ENCODE results near the gene AP2S1.
"Not testable (repeated sequence)": the region's sequence is repeated elsewhere in the genome, so short reads cannot be mapped to it uniquely, and the experiment has no call there.

The AP2S1 gene

DNA sequence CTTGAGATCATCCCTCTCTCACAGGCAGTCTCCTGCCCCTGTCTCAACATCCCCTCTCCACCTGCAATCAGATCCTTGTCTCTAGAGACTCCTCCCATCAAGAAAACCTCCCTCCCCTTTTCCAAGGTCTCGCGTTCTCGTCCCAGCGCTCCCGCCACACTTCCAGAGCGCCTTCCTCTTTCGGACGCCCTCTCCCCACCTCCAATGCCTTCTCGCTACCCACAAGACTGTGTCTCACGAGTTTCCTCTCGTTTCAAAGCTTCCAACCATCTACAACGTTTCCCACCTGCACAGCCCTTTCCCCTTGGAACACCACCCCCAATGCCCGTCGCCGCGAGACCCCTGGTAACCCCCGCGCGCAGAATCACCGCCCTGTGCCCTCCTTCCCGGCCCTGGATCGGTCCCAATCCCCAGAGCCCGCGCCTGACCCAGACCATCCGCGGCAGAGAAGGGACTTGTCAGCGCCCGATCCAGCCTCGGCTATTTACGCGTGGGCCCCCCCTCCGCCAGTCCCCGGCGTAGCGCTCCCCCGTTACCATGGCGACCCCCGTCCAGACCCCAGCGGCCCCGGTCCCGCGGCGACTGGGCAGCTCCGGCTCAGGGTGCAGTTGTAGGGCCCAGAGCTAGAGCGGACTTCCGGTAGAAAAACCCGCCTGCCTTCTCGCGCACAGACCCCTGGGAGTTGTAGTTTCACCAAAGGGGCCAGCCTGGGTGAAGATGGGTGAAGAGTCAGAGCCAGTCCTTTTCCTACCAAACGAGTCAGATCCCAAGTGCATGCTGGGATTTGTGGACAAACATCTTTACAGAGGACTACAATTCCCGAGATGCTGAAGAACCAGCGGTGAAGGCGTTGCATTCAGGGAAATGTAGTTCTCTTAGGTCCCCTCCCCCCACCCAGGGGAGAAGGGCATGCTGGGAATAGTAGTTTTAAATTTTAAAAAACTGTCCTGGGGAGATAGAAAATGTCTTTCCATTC, at the start of gene AP2S1:
TSS of gene AP2S1 (minus strand) at position 619 of the 976 bp plus-strand sequence. CDS start at position 539, 80 bp downstream.
- DNase-seq (ENCODE audit: low read depth), result peak; percentile 63

DNA sequence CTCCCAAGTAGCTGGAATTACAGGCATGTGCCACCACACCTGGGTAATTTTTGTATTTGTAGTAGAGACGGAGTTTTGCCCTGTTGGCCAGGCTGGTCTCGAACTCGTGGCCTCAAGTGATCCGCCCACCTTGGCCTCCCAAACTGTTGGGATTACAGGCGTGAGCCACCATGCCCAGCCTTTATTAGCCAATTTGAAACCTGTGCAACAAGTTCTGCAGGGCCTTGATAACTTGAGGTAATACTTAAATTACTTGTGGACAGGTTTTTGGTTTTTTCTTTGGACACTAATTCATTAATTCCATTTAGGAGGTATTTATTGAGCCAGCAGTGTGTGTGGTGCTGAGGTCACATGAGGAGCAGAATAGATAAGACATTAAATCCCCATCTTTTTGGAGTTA, 49.7 kb upstream of the AP2S1 start:
- DNase-seq (ENCODE audit: low read depth), result no peak

DNA sequence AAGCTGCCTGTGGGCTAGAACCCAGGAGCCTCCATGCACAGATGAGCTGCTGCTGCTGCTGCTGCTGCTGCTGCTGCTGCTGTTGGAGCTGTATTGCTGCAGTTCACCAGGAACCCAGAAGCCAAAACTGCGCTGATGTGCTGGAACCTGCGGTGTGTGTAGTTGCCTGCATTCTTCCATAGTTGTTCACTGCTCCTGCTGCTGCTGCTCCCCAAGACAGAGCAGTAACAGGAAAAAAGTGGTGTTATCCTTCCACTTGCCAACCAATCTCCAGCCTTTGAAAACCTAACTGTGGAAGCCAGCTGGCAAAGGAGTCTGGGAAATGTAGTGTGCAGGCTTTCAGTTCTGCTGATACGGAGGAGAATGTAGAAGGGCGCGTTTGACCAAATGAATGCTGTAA, 48.1 kb upstream of the AP2S1 start:
- no peak for DNase-seq (ENCODE audit: low read depth)

DNA sequence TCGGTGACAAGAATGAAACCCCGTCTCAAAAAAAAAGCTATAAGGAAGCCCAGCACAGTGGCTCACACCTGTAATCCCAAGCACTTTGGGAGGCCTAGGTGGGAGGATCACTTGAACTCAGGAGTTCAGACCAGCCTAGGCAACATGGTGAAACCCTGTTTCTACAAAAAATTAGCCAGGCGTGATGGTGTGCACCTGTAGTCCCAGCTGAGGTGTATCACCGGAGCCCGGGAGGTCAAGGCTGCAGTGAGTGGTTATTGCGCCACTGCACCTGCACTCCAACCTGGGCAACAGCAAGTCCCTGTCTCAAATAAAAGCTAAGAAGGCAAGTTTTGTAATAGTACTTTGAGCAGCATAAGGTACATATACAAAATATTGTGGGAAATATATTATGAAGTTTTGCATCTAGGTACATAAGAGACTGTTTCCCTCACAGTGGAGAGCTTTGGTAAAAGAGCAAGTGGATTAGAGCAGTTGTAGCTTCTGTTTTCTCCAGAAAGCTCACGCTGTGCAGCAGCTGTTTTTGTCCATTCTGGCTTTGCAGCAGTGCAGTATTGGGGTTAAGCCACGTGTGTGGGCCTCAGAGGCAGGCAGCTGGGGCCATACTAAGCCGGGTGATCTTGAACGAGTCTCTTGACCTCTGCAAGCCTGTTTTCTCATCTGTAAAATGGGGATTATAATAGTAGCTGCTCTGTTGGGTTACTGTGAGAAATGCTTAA, 45.6 kb upstream of the AP2S1 start:
- no peak for DNase-seq (ENCODE audit: low read depth)

DNA sequence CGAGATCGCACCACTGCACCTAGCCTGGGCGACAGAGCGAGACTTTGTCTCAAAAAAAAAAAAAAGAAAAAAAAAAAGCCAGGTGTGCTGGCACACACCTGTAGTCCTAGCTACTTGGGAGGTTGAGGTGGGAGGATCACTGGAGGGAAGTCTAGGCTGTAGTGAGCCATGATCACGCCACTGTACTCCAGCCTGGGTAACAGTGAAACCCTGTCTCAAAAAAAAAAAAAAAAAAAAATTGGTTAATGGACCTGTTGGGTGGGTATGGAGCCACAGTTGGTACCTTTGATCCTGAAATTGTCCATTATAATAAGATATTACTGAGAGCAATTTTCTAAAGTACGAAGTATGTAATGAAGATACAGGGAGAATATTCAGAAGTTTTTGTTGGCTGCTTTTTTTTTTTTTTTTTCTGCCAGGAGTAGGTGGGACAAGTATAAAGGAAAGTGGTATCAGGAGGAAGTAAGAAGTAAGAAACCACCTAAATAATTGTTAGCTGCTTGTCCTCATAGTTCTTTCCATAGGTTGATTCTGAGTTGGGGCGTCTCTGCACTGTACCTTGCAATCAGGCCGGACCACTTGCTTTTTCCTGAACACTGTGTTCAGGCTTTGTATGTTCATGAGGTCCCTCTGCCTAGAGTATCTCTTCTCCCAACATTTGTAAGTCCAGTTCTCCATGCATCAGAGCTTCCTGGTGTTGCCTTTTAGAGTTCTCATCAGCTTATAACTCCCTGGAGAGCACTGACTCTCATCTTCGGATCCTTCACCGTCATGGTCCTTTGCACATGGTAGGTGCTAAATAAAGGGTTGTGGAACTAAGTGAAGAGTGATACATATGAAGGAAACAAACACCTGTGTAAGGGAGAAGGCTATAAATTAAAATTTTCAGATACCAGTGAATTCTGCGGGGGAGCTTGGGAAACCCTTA, 41.9 kb upstream of the AP2S1 start:
- DNase-seq (ENCODE audit: low read depth), result no peak

DNA sequence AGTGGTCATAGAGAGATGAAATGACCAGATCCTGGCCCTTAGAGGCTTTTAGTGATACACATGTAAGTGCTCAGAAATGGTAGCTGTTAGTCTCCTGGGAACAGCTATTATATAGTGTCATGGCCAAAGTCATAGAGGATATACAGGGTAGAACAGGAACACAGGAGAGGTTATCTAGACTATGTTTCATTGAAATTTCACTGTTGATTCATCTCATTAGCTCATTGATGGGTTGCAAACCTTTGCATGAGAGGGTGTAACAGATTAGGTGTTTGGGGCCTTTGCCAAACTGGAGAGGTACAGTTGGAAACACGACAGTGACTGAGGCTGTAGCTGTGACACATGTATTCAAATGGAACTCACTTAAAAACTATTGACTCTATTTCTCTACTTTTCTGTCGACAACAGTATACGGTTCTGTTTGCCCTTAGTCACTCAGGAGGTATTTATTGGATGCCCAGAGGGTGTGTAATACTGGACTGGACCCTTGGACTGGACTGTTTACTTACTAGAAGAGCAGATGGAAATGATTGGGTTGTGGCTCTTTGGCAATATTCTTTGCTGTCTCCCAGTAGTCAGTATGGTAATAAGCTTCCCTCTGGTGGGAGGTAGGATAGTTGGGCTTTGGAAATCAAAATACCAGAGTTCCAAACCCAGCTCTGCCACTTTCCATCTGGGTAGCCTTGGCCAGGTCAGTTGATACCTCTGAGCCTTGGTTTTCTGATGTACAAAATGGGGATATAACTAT, 40.0 kb upstream of the AP2S1 start:
- DNase-seq (ENCODE audit: low read depth), result no peak

GRCh38 chr19:46887240-46887782, 36.7 kb upstream of the AP2S1 start:
- no peak for DNase-seq (ENCODE audit: low read depth)

GRCh38 chr19:46886546-46887239, 36.0 kb upstream of the AP2S1 start:
- no peak for DNase-seq (ENCODE audit: low read depth)

DNA sequence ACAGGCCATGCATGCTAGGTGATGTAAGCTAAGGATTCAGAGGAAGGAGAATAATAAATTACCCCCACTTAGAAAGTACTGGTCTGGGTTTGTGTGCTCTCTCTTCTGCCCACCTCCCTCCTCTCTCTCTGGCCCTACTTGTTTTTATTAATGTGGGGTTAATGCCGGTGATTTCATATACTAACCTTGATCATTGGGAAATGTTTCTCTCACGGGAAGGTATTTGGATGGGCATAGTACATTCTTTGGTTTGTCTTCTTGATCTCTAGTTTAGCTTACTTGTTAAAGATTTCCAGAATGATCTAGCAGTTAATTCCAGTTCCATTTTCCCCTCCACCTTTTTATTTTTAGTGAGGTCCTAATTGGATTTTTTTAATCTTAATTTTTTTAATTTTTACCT, 34.8 kb upstream of the AP2S1 start:
- DNase-seq (ENCODE audit: low read depth), result no peak

GRCh38 chr19:46882751-46883150, 32.1 kb upstream of the AP2S1 start:
- not testable (repeated sequence) for DNase-seq (ENCODE audit: low read depth)

- DNase-seq (ENCODE audit: low read depth), result no peak
These were observed 31.4 kb upstream of the AP2S1 start for GRCh38 chr19:46882034-46882433.

- no peak for DNase-seq (ENCODE audit: low read depth)
These were observed 30.4 kb upstream of the AP2S1 start for GRCh38 chr19:46881092-46881491.

DNA sequence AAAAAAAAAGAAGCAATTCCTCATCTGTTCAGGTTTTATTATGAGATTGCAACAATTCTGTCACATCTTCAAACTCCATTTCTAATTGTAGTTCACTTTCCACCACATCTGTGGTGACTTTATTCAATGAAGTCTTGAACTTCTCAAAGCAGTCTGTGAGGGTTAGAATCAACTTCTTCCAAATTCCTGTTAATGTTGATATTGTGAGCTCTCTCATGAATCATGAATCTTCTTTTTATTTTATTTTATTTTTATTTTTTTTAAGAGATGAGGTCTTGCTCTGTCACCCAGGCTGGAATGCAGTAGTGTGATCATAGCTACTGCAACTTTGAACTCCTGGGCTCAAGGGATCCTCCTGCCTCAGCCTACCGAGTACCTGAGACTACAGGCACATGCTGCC, 29.8 kb upstream of the AP2S1 start:
- no peak for DNase-seq (ENCODE audit: low read depth)

DNA sequence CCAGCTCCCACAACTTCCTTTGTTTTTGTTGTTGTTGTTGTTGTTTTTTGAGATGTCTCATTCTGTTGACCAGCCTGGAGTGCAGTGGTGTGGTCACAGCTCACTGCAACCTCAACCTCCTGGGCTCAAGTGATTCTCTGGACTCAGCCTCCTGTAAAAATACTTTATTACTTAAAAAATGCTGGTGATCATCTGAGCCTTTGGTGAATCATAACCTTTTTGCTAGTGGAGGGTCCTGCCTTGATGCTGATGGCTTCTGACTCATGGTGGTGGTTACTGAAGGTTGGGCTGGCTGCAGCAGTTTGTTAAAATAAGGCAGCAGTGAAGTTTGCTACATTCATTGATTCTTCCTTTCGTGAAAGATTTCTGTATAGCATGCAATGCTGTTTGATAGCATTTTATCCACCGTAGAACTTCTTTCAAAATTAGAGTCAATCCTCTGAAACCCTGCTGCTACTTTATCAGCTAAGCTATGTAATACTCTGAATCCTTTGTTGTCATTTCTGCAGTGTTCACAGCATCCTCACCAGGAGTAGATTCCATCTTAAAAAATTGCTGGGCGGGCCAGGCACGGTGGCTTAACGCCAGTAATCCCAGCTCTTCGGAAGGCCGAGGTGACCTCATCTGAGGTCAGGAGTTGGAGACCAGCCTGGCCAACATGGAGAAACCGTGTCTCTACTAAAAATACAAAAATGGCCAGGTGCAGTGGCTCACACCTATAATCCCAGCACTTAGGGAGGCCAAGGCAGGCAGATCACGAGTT, 28.1 kb upstream of the AP2S1 start:
- DNase-seq (ENCODE audit: low read depth), result no peak

GRCh38 chr19:46875657-46876056, 25.0 kb upstream of the AP2S1 start:
- no peak for DNase-seq (ENCODE audit: low read depth)

DNA sequence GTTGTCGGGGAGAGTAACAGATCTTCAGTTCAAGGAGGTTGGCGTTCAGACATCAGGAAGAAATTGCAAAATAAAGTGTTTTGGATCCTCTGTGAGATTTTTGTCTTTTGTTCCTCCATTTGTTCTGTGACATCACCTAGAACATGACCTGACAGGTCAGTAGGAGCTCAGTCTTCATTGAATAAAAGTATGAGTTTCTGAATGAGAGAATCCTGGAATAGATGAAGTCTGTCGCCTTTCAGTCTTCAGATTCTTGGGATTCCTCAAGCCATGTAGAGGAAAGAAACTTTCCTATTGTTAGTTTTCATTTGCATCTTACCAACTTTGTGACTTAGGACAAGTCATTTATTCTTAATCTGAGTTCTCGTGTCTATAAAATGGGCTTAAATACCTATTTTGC, 24.6 kb upstream of the AP2S1 start:
- no peak for DNase-seq (ENCODE audit: low read depth)

DNA sequence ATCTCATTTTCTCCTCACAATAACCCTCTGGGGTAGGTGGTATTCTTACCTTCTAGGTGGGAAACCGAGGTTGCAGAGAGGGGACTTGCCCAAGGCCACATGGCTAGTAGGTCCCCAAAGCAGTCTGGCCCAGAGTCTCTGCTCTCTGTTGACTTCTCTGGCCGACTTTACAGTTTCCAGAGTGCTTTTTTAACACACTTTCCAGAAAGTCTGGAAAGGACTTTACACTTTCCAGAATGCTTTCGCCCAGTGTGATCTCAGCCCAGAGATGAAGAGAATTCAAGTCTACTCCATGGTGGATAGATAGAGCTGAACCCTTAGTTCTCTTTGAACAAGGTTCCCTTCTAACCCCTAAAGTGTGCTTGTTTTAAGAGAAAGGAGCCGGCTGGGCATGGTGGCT, 22.3 kb upstream of the AP2S1 start:
- DNase-seq (ENCODE audit: low read depth), result no peak

- DNase-seq (ENCODE audit: low read depth), result not testable (repeated sequence)
These were observed 20.5 kb upstream of the AP2S1 start for GRCh38 chr19:46871173-46871572.

- DNase-seq (ENCODE audit: low read depth), result no peak
These were observed 17.6 kb upstream of the AP2S1 start for GRCh38 chr19:46868025-46868802.

Measured in stimulated activated CD8-positive, alpha-beta memory T cell treated with anti-CD3 and anti-CD28 coated beads, Interleukin-15, amount 100 ng/mL, for 24 hours (primary cell).